Measurements from ENCODE around the gene FBXW11.

GRCh38 chr5:171945066-171945465, 61.4 kb downstream of the FBXW11 start:
- TF ChIP-seq REST (IDR thresholded peaks at IDR 0.05; ENCODE audit: borderline replicate concordance), result no peak
- TF ChIP-seq POLR2AphosphoS5 (IDR thresholded peaks at IDR 0.05), result no peak
- TF ChIP-seq CTCF (IDR thresholded peaks at IDR 0.05; ENCODE audit: poor library complexity, severe bottlenecking), result no peak
- no peak for TF ChIP-seq EP300 (conservative IDR thresholded peaks at IDR 0.05; ENCODE audit: poor library complexity, severe bottlenecking)
